ENCODE measurements around the gene GEN1.

GRCh38 chr2:17795309-17795708 lies 41.4 kb downstream of the GEN1 start:
- no peak for TF ChIP-seq POLR2AphosphoS5 (IDR thresholded peaks at IDR 0.05; ENCODE audit: low read depth, low read length)
- no peak for TF ChIP-seq POLR2A (IDR thresholded peaks at IDR 0.05; ENCODE audit: low read depth, low read length)
- no peak for TF ChIP-seq TAF1 (IDR thresholded peaks at IDR 0.05; ENCODE audit: borderline replicate concordance, low read depth, low read length)

All from GM12892 (cell line).